SKM-1 treated with dmso at 0.1 percent for 144 hours (cell line): ENCODE measurements around the gene FAM98B.
"Not testable (repeated sequence)": the region's sequence is repeated elsewhere in the genome, so short reads cannot be mapped to it uniquely, and the experiment has no call there.

Experiments used
- DNase-seq: peaks from one replicate; lab custom pipeline; 2025; ENCODE audit not compliant: unreplicated experiment; lab: John Stamatoyannopoulos, UW

FAM98B gene

DNA sequence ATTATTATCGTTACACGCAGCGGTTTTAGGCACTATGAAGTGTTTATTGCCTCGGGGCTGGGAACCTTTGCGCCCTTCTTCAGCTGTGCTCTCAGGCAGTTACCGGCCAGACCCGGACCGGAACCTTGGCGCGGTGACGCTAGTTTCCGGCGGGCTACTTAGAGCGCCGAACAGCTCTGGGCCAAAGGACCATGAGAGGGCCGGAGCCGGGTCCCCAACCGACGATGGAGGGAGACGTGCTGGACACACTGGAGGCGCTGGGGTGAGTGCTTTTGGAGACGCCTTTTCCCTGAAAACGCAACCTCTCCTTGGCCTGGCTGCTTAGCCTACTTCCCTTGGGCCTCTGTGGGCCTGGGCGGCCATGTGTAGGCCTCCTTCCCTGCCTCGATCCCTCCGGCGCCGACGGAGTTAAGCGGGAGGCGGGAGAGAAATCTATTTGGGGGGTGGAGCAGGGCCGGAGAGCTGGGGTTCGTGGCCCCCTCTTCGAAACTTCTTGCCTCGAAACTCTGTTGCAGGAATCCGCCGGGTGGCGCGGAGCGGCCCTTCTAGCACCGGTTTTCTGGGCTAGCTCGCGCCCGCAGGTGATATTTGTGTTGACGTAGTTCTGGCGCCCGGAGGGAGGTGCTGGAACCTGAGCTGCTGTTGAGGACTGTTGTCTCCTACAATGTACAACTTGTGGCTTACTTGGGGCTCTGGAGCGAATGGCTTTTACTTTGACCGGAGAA is at the start of gene FAM98B:
FAM98B (plus strand) TSS at position 157 of the 725 bp plus-strand sequence; CDS start at position 192, 35 bp downstream.
- DNase-seq: peak; percentile 72

DNA sequence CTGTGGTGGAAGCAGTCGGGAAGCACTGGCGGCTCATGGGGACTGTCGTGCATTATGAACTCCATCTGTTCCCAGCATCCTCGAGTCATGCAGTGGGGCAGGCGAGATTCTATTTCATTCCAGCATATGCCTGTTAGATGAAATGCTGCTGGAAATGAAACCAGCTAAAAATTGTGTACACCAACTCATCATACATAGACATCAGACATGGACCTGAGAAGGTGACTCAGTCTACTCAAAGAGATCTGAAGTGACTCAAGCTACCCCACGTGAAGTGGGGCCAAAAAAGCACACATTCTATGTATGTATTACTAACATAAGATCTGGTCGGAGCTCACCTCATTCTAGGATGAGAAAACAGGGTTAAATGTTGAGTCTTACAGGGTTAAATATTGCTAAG is 47.5 kb upstream of the FAM98B start:
- DNase-seq: no peak

DNA sequence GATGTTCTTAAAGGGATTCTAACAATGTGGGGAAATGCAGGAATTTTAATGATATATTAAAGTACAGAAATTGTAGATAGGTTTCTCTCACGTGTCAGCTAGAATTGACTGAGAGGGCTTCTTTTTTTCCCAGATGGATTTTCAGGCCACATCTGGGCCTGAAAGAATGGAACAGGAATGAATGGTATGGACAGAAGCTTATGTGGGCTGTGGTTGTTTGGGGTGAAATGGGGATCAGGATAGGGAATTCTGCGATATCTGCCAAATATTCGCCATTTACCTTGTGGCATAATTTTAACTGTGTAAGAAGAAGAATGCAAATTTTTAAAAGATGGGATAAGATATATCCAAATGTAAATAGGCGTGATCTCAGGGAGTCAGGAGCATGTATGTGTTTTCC is 45.4 kb upstream of the FAM98B start:
- DNase-seq: no peak

DNA sequence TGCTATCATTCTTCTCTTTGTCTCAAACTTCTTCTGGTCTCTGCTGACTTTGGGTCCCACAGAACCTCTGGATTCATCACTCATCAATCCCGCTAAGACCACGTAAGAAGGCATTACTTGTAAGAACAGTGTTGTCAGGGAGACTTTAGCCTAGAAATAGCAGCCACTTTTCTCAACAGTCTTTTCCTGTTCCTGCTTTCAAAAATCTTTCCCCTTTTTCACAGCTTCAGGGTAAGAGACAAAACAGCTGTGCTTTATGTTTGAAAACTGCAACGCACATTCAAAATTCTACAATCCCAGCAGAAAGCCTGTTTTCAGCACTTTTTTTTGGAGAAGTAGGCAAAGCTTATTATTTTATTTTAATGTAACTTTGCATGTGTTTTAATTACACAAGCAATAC is 42.0 kb upstream of the FAM98B start:
- no peak for DNase-seq

DNA sequence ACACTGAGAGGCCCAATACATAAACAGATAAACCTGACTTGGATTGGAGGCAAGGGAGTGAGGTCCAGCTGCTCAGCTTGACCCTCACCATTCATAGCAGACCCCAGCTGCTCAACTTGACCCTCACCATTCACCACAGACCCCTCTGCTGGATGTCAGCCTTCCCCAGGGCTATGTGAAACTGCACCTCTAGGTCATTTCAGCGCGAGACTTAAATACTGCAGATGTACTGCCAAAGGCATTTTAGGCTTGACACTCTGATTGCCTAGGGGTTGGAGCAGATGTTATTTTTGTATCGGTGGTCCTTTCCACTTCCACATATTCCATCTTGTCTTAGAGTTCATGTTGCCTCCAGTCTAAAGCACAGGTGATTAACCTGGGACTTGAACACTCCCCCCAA is 41.5 kb upstream of the FAM98B start:
- DNase-seq: no peak

DNA sequence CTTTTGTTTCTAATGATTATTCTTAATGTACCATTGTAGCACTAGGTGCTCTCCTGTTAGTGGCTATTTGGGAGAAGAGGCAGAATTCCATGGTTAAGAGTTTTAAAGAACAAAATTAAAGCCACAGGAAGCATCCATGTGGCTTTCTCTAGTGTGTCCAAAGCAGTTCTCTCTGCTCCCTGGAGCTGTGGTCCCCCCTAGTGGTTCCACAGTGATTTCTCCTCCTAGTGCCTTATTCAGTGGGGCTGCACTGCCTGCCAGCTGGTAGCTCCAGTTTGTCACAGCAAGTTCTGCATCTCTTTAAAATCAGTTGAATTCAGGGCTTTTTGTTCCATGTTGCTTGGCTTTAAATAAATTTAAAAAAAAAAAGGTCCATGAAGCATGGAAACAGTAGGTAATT is 39.6 kb upstream of the FAM98B start:
- peak; percentile 29 for DNase-seq

DNA sequence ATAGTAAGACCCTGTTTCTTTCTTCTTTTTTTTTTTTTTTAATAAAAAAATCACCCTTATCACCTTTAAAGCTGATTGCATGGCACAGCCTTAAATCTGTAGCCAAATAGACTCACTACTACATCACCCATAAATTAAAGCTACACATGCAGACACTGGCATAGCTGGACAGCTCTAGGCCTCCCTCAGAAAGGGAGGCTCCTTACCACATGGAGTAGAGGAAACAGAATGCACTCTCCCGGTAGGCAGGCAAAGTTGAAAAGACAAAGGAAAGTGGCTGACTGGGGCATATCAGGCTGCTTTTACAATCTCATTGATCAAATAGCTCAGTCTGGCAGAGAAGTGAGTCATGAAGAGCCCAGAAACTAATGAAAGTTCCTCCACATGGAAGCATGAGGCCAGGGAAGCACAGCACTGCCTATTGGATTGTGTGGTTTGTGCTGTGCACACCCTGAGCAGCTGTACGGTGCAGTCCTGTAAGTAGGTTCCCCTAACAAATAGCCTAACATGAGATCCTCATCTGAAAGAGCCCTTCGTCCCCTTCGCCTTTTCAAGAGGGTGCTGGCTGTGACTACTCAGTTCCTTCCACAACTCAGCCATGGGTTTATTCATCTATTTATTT is 32.7 kb upstream of the FAM98B start:
- no peak for DNase-seq

DNA sequence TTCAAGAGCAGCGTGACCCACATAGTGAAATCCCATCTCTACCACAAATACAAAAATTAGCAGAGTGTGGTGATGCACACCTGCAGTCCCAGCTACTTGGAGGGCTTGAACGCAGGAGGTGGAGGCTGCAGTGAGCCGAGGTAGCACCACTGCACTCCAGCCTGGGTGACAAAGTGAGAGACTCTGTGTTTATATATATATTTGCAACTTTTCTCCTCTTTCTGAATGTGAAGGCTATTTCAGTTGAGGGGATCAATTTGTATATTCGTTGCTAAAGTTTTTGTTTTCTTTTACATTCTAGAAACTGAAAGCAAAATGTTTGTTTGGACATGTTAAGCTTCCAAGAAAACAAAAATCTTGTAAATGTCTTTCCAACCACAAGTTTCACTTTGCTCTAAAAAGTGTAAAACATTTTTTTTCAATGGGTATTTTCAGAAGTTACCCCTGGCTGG is 29.8 kb upstream of the FAM98B start:
- no peak for DNase-seq

DNA sequence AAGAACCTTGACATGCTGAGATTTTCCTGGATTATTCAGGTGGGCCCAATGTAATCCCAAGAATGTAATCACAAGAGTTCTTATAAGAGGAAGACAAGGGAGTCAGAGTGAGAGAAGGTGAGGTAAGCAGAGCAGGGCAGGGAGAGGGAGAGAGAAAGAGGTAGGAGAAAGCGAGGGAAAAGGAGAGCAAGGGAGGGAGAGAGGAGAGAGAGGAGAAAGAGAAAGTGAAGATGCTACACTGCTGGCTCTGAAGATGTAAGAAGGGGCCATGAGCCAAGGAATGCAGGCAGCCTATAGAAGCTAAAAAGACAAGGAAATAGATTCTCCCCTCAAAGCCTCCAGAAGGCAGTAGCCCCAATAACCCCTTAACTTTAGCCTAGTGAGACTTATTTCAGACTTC is 28.7 kb upstream of the FAM98B start:
- no peak for DNase-seq

DNA sequence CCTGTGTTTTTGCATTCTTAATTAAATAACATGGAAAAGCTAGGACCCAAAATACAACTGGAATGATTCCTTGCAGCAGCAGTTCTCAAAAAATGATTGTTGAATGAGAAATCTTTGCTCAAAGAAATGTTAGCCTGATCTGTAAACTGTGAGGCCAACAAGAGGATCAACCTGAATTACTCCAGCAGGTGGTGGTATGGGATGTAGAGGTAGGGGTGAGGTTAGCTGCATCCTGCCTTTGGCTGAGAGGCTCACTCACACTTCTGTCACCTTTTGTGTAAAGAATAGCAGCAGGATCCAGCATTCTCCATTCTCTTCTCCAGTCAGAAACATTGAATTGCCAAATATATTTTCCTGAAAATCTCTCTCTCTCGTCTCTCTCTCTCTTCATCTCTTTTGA is 26.5 kb upstream of the FAM98B start:
- no peak for DNase-seq

DNA sequence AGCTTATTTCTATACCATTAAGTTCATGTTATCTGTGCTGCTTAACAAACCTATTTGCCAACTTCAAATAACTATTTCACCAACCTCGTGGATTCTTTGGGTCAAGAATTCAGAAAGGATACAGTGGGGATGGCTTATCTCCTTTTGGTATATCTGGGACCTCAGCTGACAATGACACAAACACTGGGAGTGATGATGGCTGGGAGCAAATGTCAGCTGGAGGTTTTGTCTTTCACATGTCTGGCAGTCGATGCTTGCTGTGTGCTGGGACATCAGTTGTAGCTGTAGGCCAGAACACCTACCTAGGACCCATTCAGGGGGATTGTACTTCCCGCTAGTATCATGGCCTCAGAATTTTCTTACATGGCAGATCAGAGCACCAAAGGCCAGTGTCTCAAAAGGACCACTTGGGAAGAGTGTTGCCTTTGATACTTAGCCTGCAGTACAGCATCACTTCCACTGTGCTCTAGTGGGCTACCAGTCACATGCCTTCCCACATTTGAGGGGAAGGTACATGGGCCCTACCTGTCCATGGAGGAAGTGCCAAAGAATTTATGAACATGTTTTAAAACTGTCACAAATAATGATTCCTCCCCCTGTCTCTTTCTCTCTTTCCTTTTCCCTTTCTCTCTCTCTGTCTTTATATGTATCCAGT is 23.7 kb upstream of the FAM98B start:
- no peak for DNase-seq

DNA sequence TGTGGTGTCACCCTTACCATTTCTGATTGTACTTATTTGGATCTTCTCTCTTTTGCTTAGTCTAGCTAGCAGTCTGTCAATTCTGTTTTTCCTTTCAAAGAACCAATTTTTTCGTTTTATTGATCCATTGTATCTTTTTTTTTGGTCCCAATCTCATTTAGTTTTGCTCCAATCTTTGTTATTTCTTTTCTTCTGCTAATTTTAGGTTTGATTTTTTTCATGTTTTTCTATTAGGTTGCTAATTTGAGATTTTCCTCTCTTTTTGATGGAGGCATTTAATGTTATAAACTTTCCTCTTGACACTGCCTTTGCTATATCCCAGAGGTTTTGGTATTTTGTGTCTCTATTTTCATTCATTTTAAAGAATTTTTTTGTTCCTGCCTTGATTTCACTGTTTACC is 16.9 kb upstream of the FAM98B start:
- no peak for DNase-seq

DNA sequence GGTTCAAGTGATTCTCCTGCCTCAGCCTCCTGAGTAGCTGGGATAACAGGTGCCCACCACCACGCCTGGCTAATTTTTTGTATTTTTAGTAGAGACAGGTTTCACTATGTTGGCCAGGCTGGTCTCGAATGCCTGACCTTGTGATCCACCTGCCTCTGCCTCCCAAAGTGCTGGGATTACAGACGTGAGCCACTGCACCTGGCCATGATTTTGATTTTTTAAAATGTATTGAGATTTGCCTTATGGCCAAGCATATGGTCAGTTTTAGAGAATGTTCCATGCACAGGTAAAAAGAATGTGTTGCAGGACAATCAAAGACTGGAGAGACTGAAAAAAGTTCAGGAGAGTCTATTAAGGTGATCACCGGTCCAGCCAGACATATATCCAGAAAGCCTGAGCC is 16.3 kb upstream of the FAM98B start:
- not testable (repeated sequence) for DNase-seq

DNA sequence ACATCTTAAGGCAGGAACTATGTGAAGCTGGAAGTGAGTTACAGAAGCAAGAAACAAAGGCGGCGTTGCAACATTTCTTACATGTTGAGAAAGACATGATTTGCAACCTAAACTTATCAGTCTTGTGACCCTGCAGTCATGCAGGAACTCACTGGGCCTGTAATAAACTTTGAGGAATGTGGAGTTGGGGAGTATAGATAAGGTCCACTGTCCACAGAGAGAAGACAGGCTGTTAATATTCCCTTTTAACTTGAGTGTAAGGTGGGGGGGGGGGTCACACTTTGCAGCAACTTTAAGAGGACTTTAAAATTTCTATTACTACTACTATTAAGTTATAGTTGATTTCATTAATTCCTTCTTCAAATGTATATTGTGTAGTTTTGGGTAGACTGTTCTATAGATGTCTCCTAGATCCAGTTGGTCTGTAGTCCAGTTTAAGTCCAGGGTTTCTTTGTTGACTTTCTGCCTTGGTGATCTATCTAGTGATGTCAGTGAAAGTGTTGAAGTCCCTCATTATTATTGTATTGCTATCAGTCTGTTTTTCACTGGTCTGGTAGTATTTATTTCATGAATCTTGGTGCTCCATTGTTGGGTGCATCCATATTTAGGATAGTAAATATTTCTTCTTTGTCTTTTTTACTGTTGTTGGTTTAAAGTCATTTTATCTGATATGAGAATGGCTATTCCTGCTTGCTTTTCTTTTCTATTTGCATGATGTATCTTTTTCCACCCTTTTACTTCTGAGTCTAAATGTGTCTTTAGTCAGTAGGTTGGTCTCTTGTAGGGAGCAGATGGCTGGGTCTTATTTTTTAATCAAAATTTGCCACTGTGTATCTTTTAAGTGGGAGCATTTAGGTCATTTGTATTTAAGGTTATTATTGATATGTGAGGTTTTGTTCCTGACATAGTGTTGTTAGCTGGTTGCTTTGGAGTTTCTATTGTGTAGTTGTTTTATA is 15.6 kb upstream of the FAM98B start:
- DNase-seq: peak; percentile 59

DNA sequence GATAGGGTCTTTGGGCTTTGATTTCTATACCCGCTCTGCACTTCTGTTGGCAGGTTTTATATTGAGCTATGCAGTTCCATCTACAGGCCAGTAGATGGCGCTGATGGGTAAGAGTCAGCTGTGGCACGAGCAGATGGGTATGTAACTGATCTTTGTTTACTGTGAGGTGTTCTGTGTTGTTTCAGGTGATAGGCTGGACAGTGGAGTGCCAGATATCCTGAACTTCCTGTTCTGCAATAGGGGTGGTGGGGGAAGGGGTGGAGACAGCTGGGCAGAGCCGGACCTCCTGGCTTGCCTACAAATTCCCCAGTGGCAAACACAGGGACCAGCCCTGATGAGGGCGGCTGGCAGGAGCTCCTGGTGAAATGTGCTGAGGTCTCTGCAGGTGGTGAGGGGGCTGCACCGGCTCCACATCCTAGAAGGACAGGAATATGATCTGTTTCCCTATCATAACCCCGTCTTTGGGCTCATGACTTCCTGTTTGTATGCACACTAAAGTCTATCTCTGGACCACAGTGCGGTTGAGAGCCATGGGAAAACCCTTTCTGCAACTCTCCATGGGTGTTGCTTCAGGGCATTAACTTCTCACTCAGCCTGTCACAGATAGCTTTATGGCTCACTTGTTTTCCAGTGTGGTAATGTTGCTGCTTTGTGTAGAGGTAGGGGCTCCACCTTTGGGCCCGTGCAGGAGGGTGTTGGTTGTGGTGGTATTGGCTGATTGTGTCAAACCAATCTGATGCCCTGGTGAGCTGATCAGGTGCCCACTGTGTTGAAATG is 13.4 kb upstream of the FAM98B start:
- peak; percentile 64 for DNase-seq

DNA sequence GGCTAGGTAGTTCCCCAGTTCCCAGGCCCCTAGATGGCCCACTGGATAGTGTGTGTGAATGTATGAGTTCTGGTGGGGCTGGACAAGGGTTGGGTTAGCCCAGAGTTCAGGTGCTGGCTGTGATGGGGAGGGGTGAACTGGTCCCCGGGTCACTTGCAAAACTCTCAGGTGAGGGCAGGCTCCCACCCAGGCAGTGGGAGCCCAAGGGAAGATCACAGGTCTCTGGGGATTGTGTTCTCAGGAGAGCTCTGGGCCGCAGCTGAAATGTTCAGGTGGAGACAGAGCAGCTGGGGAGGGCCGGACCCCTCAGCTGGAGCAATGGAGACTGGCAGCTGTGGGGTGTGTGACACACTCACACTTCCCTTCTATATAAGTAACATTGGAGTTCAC is 12.8 kb upstream of the FAM98B start:
- DNase-seq: no peak

DNA sequence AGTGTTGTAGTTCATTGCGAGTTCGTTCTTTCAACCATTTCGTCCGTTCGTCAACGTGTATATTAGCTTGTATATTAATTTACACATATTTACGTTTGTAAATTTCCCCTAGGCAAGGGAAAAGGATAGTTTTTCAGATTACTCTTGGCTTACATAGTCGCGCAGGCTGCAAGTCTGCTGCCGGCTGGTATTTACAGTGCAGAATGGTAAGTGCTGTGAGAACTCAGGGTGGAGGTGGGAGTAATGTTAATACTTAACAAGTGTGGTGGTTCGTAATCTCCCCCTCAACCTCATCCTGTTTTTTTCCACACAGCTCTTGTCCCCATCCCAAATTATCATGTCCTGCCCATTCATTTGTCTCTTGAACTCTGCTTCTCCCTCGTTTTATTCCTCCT is 766 bp downstream of the FAM98B start:
- DNase-seq: no peak

DNA sequence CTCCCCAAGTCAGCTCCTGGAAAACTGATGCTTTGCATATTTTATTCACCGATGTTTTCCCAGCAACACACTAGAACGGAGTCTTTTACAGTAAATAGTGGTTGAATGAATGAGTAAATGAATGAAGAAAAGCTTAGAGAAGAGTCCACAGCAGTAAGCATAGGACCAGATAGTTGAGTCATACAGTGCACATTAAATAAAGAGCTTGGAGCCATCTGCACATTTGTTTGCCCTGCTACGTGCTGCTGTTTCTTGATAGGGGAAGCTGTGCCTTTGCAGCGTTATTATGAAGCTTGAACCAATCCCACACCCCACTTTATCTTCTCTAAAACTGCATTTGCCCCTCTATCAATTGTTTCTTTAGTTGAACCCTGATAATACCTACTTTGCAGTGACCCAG is 1.2 kb downstream of the FAM98B start:
- no peak for DNase-seq

DNA sequence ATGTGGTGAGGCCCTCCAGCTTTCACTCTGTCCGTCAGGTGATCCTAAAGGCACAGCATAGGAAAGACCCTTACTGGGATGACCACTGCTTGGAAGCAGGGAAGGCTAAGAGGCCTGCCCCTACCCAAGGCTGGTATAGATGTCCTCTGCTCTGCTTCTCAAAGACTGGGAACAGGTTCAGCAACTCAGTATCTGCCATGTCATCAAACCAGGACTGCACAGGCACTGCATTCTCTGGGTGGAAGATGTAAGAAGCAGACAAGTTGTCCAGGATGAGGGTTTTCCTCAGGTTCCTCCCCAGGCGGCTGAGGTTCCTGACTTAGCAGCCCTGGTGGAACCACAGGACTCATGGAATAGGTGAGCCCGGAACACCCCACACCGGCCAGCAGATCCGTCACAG is 4.7 kb downstream of the FAM98B start:
- no peak for DNase-seq

DNA sequence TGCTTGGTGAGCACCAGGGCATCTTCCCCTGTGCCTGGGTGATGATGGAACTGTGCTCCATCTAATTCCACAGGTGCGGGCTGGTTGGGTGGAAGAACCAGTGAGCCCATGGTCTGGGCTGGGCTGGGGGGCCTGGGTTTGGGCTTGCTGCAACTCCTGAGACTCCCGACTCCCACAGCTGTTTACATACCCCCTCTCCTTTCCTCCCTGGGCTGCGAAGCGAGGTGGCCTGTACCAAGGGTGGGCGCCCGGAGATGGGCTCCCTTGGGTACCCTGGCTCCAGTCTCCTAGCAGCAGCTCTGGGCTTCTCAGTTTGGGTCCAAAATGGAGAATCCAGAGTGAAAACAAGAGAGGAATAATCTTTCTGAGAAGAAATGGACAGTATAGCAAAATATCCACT is 5.6 kb downstream of the FAM98B start:
- DNase-seq: no peak
